SU-DHL-6 (cell line): Measurements from ENCODE around the gene LRP1B.

Source experiments
- EZH2phosphoT487 ChIP-seq: fragments of 200-600 bp; sonication (generic), shearing (Covaris generic); conservative IDR thresholded peaks from 2 replicates; pipeline ENCODE4 v1.6.1; 2018; ENCODE audit warnings: mild to moderate bottlenecking, antibody characterized with exemption, low read length, moderate library complexity, mixed read lengths
- TF ChIP-seq, protein P1 (sequence below): fragments of 200-600 bp; sonication (generic); IDR thresholded peaks from one replicate; pipeline ENCODE4 v1.5.1; 2017; ENCODE audit warnings: antibody characterized with exemption, mild to moderate bottlenecking, low read length, moderate library complexity; ENCODE audit not compliant: insufficient read depth, poor library complexity, severe bottlenecking

DNA sequence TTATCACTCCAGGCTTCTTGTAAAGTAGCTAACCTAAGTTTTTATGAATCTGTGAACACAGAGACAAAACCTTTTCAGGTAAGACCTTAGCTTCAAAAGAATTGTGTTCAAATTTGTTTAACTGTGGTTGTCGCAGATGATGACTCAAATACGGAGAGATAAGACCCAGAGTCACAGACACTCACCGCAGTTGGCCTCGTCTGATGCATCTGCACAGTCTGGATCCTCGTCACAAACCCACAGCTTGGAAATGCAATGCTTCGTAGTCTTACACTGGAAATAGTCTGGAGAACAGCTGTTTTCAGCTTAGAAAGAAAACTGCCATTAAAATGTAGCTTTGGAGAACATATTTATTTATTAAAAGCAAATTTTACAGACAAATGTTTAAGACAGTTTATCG lies 1688.5 kb downstream of the LRP1B start:
- TF ChIP-seq, protein P1, sequence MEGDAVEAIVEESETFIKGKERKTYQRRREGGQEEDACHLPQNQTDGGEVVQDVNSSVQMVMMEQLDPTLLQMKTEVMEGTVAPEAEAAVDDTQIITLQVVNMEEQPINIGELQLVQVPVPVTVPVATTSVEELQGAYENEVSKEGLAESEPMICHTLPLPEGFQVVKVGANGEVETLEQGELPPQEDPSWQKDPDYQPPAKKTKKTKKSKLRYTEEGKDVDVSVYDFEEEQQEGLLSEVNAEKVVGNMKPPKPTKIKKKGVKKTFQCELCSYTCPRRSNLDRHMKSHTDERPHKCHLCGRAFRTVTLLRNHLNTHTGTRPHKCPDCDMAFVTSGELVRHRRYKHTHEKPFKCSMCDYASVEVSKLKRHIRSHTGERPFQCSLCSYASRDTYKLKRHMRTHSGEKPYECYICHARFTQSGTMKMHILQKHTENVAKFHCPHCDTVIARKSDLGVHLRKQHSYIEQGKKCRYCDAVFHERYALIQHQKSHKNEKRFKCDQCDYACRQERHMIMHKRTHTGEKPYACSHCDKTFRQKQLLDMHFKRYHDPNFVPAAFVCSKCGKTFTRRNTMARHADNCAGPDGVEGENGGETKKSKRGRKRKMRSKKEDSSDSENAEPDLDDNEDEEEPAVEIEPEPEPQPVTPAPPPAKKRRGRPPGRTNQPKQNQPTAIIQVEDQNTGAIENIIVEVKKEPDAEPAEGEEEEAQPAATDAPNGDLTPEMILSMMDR: no peak
- TF ChIP-seq EZH2phosphoT487: no peak
